Suprapubic skin (tissue), 4 donors: Measurements from ENCODE around the gene CNIH2. TPM values are rescaled to one million over a fixed set of nuclear protein-coding genes. Genes with fewer than 3 reads are reported as not detected.
"Not testable (repeated sequence)": the region's sequence is repeated elsewhere in the genome, so short reads cannot be mapped to it uniquely, and the experiment has no call there.

Source experiments
- DNase-seq, 2 donors: peaks; one replicate each; pipeline ENCODE4 v3.0.0-alpha.2; 2019; ENCODE audit warnings: low spot score in 2 of 2
- H3K27ac ChIP-seq: fragments of 200-600 bp; sonication (generic); one replicate; pipeline ENCODE4 v1.5.1; 2019
- H3K27me3 ChIP-seq: fragments of 200-600 bp; sonication (generic); one replicate; pipeline ENCODE4 v1.5.1; 2019
- H3K36me3 ChIP-seq: fragments of 200-600 bp; sonication (generic); one replicate; pipeline ENCODE4 v1.5.1; 2019
- H3K4me1 ChIP-seq: fragments of 200-600 bp; sonication (generic); one replicate; pipeline ENCODE4 v1.5.1; 2019
- H3K4me3 ChIP-seq: fragments of 200-600 bp; sonication (generic); one replicate; pipeline ENCODE4 v1.5.1; 2019; ENCODE audit warnings: mild to moderate bottlenecking
- H3K9me3 ChIP-seq: fragments of 200-600 bp; sonication (generic); one replicate; pipeline ENCODE4 v1.5.1; 2019
- CTCF ChIP-seq, 2 donors: fragments of 200-600 bp in 1 of 2; fragments of 450-650 bp in 1 of 2; sonication (generic) in 1 of 2; IDR thresholded peaks; one replicate each; pipeline ENCODE4 v1.5.1; 2016 to 2019; ENCODE audit warnings: antibody characterized with exemption in 2 of 2, mild to moderate bottlenecking in 1 of 2, moderate library complexity in 1 of 2
- EP300 ChIP-seq: sonication (generic); formaldehyde crosslinking; IDR thresholded peaks from one replicate; pipeline ENCODE4 v1.6.1; 2017; ENCODE audit warnings: antibody characterized with exemption
- POLR2A ChIP-seq, 2 donors: fragments of 450-650 bp; IDR thresholded peaks; one replicate each; pipeline ENCODE4 v1.6.1; 2017; ENCODE audit warnings: antibody characterized with exemption in 2 of 2, mild to moderate bottlenecking in 2 of 2, moderate library complexity in 2 of 2
- POLR2AphosphoS5 ChIP-seq, 3 donors: sonication (generic); formaldehyde crosslinking; IDR thresholded peaks; one replicate each; pipeline ENCODE4 v1.6.1; 2017; ENCODE audit warnings: antibody characterized with exemption in 3 of 3
- WGBS: methylation state at CpG from one replicate; pipeline ENCODE4 v1.1.5; 2018; 5-methylcytosine and 5-hydroxymethylcytosine counted together
- total RNA-seq, 4 donors: library from RNA; depleted of rRNA; stranded (reverse); fragments of >200 nt; gene quantifications; one replicate each; pipeline ENCODE4 v1.1.0, GENCODE V29; 2016

Gene CNIH2
- total RNA-seq, 4 donors from 2014 or later = 1.1 to 2.5 (median 1.9) TPM; not detected in 1

- Histone ChIP-seq H3K4me1 (no peaks in the 10 kb centered on the region), H3K27ac (no peak overlapping the region), H3K4me3 (no peak overlapping the region), H3K27me3 (no peaks in the 10 kb centered on the region), H3K36me3 (peaks cover 44% of the 10 kb centered on the region), H3K9me3 (no peaks in the 10 kb centered on the region)
- WGBS = 88% methylated on average over 4 of the region's 4 CpGs
- TF ChIP-seq POLR2A (IDR thresholded peaks at IDR 0.05) = no peak
- TF ChIP-seq EP300 = no peak
- TF ChIP-seq CTCF (IDR thresholded peaks at IDR 0.05) = no peak
- no peak for TF ChIP-seq POLR2AphosphoS5 (IDR thresholded peaks at IDR 0.05)
- DNase-seq = no peak
Observed at GRCh38 chr11:66247295-66247694, 30.7 kb upstream of the CNIH2 start.

GRCh38 chr11:66247801-66248200 is 30.2 kb upstream of the CNIH2 start:
- DNase-seq = no peak
- TF ChIP-seq EP300 = no peak
- no peak for TF ChIP-seq POLR2AphosphoS5 (IDR thresholded peaks at IDR 0.05)
- TF ChIP-seq POLR2A (IDR thresholded peaks at IDR 0.05) = no peak
- TF ChIP-seq CTCF (IDR thresholded peaks at IDR 0.05) = no peak
- H3K4me1 ChIP-seq = no peaks in the 10 kb centered on the region
- 85% methylated on average over 3 of the region's 3 CpGs for WGBS
- no peak overlapping the region for H3K4me3 ChIP-seq
- no peak overlapping the region for H3K27ac ChIP-seq
- H3K9me3 ChIP-seq = no peaks in the 10 kb centered on the region
- peaks cover 39% of the 10 kb centered on the region for H3K36me3 ChIP-seq
- H3K27me3 ChIP-seq = no peaks in the 10 kb centered on the region

- 96% methylated on average over 6 of the region's 6 CpGs for WGBS
Observed at GRCh38 chr11:66248903-66249302, 29.1 kb upstream of the CNIH2 start.

GRCh38 chr11:66251809-66252208 is 26.2 kb upstream of the CNIH2 start:
- TF ChIP-seq CTCF (IDR thresholded peaks at IDR 0.05) = no peak
- TF ChIP-seq POLR2A (IDR thresholded peaks at IDR 0.05) = no peak
- TF ChIP-seq EP300 = no peak
- no peak for TF ChIP-seq POLR2AphosphoS5 (IDR thresholded peaks at IDR 0.05)
- peaks cover 1% of the 10 kb centered on the region for H3K4me1 ChIP-seq
- no peaks in the 10 kb centered on the region for H3K9me3 ChIP-seq
- H3K36me3 ChIP-seq = peaks cover 12% of the 10 kb centered on the region
- WGBS = 72% methylated on average over 6 of the region's 7 CpGs
- no peaks in the 10 kb centered on the region for H3K27me3 ChIP-seq
- H3K4me3 ChIP-seq = no peak overlapping the region
- no peak overlapping the region for H3K27ac ChIP-seq
- no peak for DNase-seq

More at GRCh38 chr11:66248903-66249302, 29.1 kb upstream of the CNIH2 start:
- no peaks in the 10 kb centered on the region for H3K27me3 ChIP-seq
- H3K4me3 ChIP-seq = no peak overlapping the region
- TF ChIP-seq EP300 = no peak
- H3K4me1 ChIP-seq = no peaks in the 10 kb centered on the region
- DNase-seq = no peak
- no peaks in the 10 kb centered on the region for H3K9me3 ChIP-seq
- no peak overlapping the region for H3K27ac ChIP-seq
- H3K36me3 ChIP-seq = peaks cover 29% of the 10 kb centered on the region

- not testable (repeated sequence) for H3K9me3 ChIP-seq, H3K4me3 ChIP-seq, DNase-seq, H3K4me1 ChIP-seq, H3K27me3 ChIP-seq, H3K27ac ChIP-seq
- 58% methylated on average over 6 of the region's 6 CpGs for WGBS
- peaks cover 12% of the 10 kb centered on the region for H3K36me3 ChIP-seq
Observed at GRCh38 chr11:66253081-66253480, 24.9 kb upstream of the CNIH2 start.

GRCh38 chr11:66258473-66258893 is 19.5 kb upstream of the CNIH2 start:
- no peaks in the 10 kb centered on the region for H3K9me3 ChIP-seq
- 5% methylated on average over 17 of the region's 28 CpGs for WGBS
- H3K36me3 ChIP-seq = peaks cover 28% of the 10 kb centered on the region
- no peak overlapping the region for H3K27ac ChIP-seq
- no peak for DNase-seq
- H3K4me3 ChIP-seq = peak overlapping the region; percentile 98
- H3K27me3 ChIP-seq = no peaks in the 10 kb centered on the region
- TF ChIP-seq CTCF (IDR thresholded peaks at IDR 0.05) (peak in 1 of 2 donors; percentile 5), EP300 (no peak)
- H3K4me1 ChIP-seq = peaks cover 21% of the 10 kb centered on the region
